Coronary artery (tissue), 2 donors: ENCODE results near the gene APOLD1.

Experiments used
- DNase-seq: peaks from one replicate; pipeline ENCODE4 v3.0.0-alpha.2; 2017; ENCODE audit warnings: low spot score
- H3K27ac ChIP-seq, 2 donors: fragments of 200-600 bp; sonication (generic); one replicate each; pipeline ENCODE4 v1.5.1; 2016 to 2019
- H3K4me3 ChIP-seq: fragments of 200-600 bp; sonication (generic); 2 replicates; pipeline ENCODE4 v1.5.1; 2016; ENCODE audit warnings: mild to moderate bottlenecking, moderate library complexity
- TF ChIP-seq, protein P1 (sequence below): fragments of 200-600 bp; sonication (generic); IDR thresholded peaks from one replicate; pipeline ENCODE4 v1.5.1; 2019; ENCODE audit warnings: antibody characterized with exemption

Gene APOLD1

DNA sequence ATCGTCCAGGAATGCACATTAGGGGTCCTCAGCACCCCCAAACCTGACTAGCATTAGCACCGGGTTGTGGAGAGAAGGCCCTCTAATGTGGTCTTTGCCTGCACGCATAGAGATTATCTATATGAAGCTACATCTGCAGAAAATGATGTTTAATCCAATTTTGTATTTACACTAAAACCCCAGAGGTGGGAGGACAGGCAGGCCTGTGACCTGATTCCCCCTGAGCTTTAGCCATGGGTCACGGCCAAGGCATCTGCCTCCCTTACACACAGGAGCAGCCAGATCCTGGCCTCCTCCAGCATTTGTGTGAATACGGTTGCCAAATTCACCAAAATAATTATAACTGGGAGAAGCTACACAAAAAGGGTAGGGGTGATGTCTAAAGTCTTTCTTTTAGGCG, 7.0 kb downstream of the APOLD1 start:
- DNase-seq = no peak
- Histone ChIP-seq H3K27ac (no peak overlapping the region), H3K4me3 (no peak overlapping the region)
- TF ChIP-seq, protein P1, sequence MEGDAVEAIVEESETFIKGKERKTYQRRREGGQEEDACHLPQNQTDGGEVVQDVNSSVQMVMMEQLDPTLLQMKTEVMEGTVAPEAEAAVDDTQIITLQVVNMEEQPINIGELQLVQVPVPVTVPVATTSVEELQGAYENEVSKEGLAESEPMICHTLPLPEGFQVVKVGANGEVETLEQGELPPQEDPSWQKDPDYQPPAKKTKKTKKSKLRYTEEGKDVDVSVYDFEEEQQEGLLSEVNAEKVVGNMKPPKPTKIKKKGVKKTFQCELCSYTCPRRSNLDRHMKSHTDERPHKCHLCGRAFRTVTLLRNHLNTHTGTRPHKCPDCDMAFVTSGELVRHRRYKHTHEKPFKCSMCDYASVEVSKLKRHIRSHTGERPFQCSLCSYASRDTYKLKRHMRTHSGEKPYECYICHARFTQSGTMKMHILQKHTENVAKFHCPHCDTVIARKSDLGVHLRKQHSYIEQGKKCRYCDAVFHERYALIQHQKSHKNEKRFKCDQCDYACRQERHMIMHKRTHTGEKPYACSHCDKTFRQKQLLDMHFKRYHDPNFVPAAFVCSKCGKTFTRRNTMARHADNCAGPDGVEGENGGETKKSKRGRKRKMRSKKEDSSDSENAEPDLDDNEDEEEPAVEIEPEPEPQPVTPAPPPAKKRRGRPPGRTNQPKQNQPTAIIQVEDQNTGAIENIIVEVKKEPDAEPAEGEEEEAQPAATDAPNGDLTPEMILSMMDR = no peak

GRCh38 chr12:12794686-12795085, 9.2 kb downstream of the APOLD1 start:
- DNase-seq = no peak
- TF ChIP-seq, protein P1 = no peak
- no peak overlapping the region for H3K4me3 ChIP-seq
- H3K27ac ChIP-seq = no peak overlapping the region

DNA sequence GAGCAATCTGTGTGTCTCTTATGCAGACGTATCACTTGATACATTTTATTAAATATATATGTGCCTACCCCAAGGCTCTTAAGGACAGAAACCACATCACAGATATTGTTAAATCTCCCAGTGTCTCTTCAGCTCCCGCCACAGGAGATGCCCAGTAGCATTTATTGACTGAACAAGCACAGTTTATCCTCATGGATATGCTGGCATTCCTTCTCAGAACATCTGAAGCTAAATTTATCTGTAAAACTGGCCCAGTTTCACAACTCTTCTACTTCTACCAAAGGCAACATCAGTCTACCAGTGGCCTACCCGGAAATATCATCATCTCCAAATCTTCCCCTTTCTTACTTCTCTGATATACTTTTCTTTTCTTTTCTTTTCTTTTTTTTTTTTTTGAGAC, 10.7 kb downstream of the APOLD1 start:
- TF ChIP-seq, protein P1 = no peak
- DNase-seq = no peak
- no peak overlapping the region for H3K4me3 ChIP-seq
- H3K27ac ChIP-seq = no peak overlapping the region

DNA sequence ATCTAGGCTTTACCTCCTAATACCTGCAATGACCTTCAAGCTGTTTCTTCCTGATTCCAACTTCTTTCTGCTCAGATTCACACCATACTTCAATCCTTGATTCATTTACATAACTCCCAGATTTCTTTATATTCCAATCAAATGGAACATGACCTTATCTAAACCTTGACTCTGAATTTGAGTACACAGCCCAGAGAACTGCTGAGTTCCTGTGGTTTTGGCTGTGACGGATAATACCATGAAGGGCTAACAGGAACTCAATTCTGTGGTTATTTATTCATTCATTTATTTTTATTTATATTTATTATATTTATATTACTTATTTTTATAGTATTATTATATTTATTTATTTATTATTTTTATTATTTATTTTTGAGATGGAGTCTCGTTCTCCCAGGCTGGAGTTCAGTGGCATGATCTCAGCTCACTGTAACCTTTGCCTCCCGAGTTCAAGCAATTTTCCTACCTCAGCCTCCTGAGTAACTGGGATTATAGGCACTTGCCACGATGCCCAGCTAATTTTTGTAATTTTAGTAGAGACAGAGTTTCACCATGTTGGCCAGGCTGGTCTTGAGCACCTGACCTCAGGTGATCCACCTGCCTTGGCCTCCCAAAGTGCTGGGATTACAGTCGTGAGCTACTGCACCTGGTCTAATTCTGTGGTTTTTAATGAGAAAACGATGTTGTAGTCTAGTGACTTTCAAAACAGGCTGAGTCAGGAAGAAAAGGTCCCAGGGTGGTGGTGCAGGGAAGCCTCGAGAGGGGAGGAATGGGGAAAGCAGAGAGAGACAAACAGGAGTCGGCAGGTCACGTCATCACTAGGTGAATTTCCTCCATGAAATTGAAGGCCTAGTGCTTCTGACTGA, 11.7 kb downstream of the APOLD1 start:
- H3K4me3 ChIP-seq = no peak overlapping the region
- no peak overlapping the region for H3K27ac ChIP-seq
- DNase-seq = no peak
- TF ChIP-seq, protein P1 = no peak

DNA sequence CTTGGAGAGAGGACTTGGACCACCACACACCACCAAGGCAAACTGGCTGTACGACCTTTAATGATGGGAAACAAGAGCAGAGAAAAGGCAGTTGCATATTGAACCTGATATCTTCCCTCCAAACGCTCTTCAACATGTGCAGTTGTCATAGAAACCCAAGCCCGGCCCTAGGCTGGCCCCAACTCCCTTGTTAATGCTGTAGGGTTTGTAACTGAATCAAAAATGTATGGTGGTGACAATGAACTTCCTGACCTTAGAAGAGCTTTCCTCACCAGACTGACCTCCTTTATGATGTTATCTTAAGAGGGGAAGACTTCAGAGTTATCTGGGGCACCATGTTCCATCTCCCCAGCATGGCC, 12.3 kb downstream of the APOLD1 start:
- TF ChIP-seq, protein P1 = no peak
- H3K27ac ChIP-seq = no peak overlapping the region
- no peak overlapping the region for H3K4me3 ChIP-seq
- DNase-seq = no peak

- TF ChIP-seq, protein P1 = no peak
- Histone ChIP-seq H3K27ac (no peak overlapping the region), H3K4me3 (no peak overlapping the region)
- no peak for DNase-seq
Observed at GRCh38 chr12:12798480-12798879, 13.0 kb downstream of the APOLD1 start.
